Stomach (tissue), 4 donors: Measurements from ENCODE around the gene GREM2.

Experiments
- CTCF ChIP-seq, 7 experiments: fragments of 450-650 bp in 4 of 7; fragments of 200-600 bp in 3 of 7; sonication (generic) in 3 of 7; IDR thresholded peaks; one replicate each; pipeline ENCODE4 v1.5.1; 2016 to 2019; ENCODE audit warnings: antibody characterized with exemption in 7 of 7, control low read depth in 2 of 7, mild to moderate bottlenecking in 1 of 7
- EP300 ChIP-seq: sonication (generic); formaldehyde crosslinking; IDR thresholded peaks from one replicate; pipeline ENCODE4 v1.6.1; 2017; ENCODE audit warnings: antibody characterized with exemption
- POLR2A ChIP-seq, 4 donors: fragments of 450-650 bp; IDR thresholded peaks; one replicate each; pipeline ENCODE4 v1.6.1; 2016; ENCODE audit warnings: antibody characterized with exemption in 4 of 4, control low read depth in 2 of 4, mild to moderate bottlenecking in 1 of 4, moderate library complexity in 1 of 4
- POLR2AphosphoS5 ChIP-seq, 3 donors: sonication (generic); formaldehyde crosslinking; IDR thresholded peaks; one replicate each; pipeline ENCODE4 v1.6.1; 2016; ENCODE audit warnings: antibody characterized with exemption in 3 of 3

- no peak for TF ChIP-seq POLR2AphosphoS5 (IDR thresholded peaks at IDR 0.05)
- TF ChIP-seq POLR2A (IDR thresholded peaks at IDR 0.05) = no peak
- TF ChIP-seq CTCF (IDR thresholded peaks at IDR 0.05) = no peak
- no peak for TF ChIP-seq EP300
Measured at GRCh38 chr1:240500647-240501046, 111.3 kb downstream of the GREM2 start.
